Lower lobe of right lung (tissue), 2 donors: Measurements from ENCODE around the gene SEMA6D. TPM values are rescaled to one million over a fixed set of nuclear protein-coding genes. Genes with fewer than 3 reads are reported as not detected.

Experiments
- ATAC-seq, 2 donors: fragments of 200-7000 bp; cut with Tn5 transposase; one replicate each; pipeline ENCODE4 v1.9.1; 2020 to 2022; ENCODE audit warnings: mild to moderate bottlenecking in 2 of 2, moderate library complexity in 2 of 2
- DNase-seq: peaks from one replicate; pipeline ENCODE4 v3.0.0-alpha.2; 2020
- H3K27ac ChIP-seq: fragments of 200-600 bp; one replicate; pipeline ENCODE4 v1.8.0; 2022
- H3K27me3 ChIP-seq: fragments of 200-600 bp; one replicate; pipeline ENCODE4 v1.8.0; 2022; ENCODE audit warnings: low read depth
- H3K36me3 ChIP-seq: fragments of 200-600 bp; one replicate; pipeline ENCODE4 v1.8.0; 2022; ENCODE audit warnings: mild to moderate bottlenecking
- H3K4me1 ChIP-seq: fragments of 200-600 bp; one replicate; pipeline ENCODE4 v1.8.0; 2022
- H3K4me3 ChIP-seq: fragments of 200-600 bp; one replicate; pipeline ENCODE4 v1.8.0; 2022; ENCODE audit warnings: mild to moderate bottlenecking
- H3K9me3 ChIP-seq: fragments of 200-600 bp; one replicate; pipeline ENCODE4 v1.8.0; 2022
- CTCF ChIP-seq: fragments of 200-600 bp; IDR thresholded peaks from one replicate; pipeline ENCODE4 v1.8.0; 2022; ENCODE audit warnings: antibody characterized with exemption, mild to moderate bottlenecking
- intact Hi-C: fragments of 100-400 bp; cut with DNase I; formaldehyde crosslinking; loops from one replicate; pipeline ENCODE4 v1.11.0; 2022
- total RNA-seq: library from RNA; stranded (reverse); fragmentation: NEBNext Ultra II Directional; extraction: Animal tissue kit (Norgen Biotek cat#: 25700); gene quantifications from one replicate; pipeline ENCODE4 v1.2.1, GENCODE V29; 2021
- donor health status: DM: no; HTN: yes; CAD: no; lungs with severe emphysema.

The SEMA6D gene
- total RNA-seq, 1 donor from 2014 or later, result 10.2 TPM

DNA sequence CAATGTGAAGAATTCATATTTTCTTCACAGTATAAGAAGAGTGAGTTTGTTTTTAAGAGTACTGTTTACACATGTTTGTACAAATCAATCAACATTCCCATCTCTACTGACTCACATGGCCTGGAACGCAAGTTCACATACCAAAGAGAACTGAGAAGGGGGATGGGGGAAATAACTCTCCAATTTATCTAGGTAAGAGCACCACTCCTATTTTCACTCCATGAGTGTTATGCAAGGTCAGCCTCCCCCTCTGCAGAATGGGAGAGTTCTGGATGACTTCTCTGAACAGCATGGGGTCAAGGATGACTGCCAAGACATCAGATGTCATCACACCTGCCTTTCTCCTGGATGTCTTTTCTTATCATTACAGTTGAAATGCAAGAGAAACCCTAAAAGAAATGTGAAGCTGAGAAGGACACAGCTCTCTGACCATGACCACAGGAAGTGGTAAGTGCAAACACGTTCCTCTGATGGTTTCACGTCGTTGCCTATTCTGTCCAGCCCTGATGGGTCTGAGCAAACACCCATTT lies 95.2 kb downstream of the SEMA6D start:
- no peak for DNase-seq
- no peaks in the 10 kb centered on the region for H3K27me3 ChIP-seq
- H3K4me3 ChIP-seq, result no peak overlapping the region
- no peak for TF ChIP-seq CTCF
- H3K4me1 ChIP-seq, result no peaks in the 10 kb centered on the region
- H3K36me3 ChIP-seq, result no peaks in the 10 kb centered on the region
- ATAC-seq, result peak; percentile 79 to 88
- H3K27ac ChIP-seq, result no peak overlapping the region
- intact Hi-C loops, result no loop called here
- H3K9me3 ChIP-seq, result no peaks in the 10 kb centered on the region

GRCh38 chr15:47813748-47814384 lies 96.6 kb downstream of the SEMA6D start:
- no peak overlapping the region for H3K27ac ChIP-seq
- no peaks in the 10 kb centered on the region for H3K4me1 ChIP-seq
- ATAC-seq, result no peak
- no peak overlapping the region for H3K4me3 ChIP-seq
- no peaks in the 10 kb centered on the region for H3K27me3 ChIP-seq
- no peak for DNase-seq
- H3K9me3 ChIP-seq, result no peaks in the 10 kb centered on the region
- intact Hi-C loops, result no loop called here
- no peak for TF ChIP-seq CTCF
- H3K36me3 ChIP-seq, result no peaks in the 10 kb centered on the region

DNA sequence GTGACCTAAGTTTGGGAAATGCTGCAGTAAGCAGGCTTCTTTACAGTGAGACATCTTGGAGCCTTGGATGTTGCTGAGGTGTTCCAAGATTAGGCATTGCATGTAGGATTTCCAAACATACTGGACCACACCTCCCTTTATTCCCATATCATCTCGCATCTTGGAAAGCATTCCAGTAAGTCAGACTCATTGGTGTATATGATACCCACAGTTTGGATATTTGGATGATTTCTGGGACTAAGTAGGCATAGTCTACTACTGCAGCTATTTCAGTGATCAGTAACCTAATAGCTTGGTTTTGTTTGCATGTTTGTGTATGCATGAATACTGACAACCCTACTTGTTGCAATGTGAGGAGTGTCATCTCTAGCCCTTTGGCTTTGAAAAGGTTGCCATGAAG lies 97.3 kb downstream of the SEMA6D start:
- TF ChIP-seq CTCF, result no peak
- no peaks in the 10 kb centered on the region for H3K4me1 ChIP-seq
- intact Hi-C loops, result no loop called here
- no peak for DNase-seq
- H3K36me3 ChIP-seq, result no peaks in the 10 kb centered on the region
- no peak overlapping the region for H3K4me3 ChIP-seq
- H3K27ac ChIP-seq, result no peak overlapping the region
- ATAC-seq, result no peak
- no peaks in the 10 kb centered on the region for H3K27me3 ChIP-seq
- H3K9me3 ChIP-seq, result no peaks in the 10 kb centered on the region

- no peak for TF ChIP-seq CTCF
- Histone ChIP-seq H3K4me1 (peaks cover 4% of the 10 kb centered on the region), H3K4me3 (no peak overlapping the region), H3K27me3 (no peaks in the 10 kb centered on the region), H3K27ac (no peak overlapping the region), H3K9me3 (no peaks in the 10 kb centered on the region), H3K36me3 (no peaks in the 10 kb centered on the region)
- ATAC-seq (no peak), DNase-seq (no peak)
- intact Hi-C loops, result no loop called here
Observed at GRCh38 chr15:47817969-47818548, 100.8 kb downstream of the SEMA6D start.

DNA sequence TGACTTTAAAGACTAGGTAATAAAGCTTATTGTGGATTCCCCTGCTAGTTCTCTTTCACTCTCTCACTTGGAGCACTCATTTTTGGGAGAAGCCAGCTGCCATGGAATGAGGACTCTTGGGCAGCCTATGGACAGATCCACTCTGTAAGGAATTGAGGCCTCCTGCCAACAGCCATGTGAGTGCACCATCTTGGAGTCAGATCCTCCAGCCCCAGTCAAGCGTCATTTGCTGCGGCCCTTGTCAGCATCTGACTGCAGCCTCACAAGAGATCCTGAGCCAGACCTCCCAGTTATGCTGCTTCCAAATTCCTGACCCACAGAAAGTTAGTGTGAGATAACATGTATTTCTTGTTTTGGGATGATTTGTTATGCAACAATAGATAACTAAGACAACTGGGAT lies 101.9 kb downstream of the SEMA6D start:
- ATAC-seq (no peak), DNase-seq (no peak)
- no peak for TF ChIP-seq CTCF
- H3K4me3 ChIP-seq, result no peak overlapping the region
- intact Hi-C loops, result no loop called here
- H3K27ac ChIP-seq, result no peak overlapping the region
- no peaks in the 10 kb centered on the region for H3K9me3 ChIP-seq
- H3K36me3 ChIP-seq, result no peaks in the 10 kb centered on the region
- peaks cover 4% of the 10 kb centered on the region for H3K4me1 ChIP-seq
- H3K27me3 ChIP-seq, result no peaks in the 10 kb centered on the region
